CD4-positive, alpha-beta T cell treated with Interferon gamma for 1 hour (primary cell): Measurements from ENCODE around the gene PTPRN.
"Not testable (repeated sequence)": the region's sequence is repeated elsewhere in the genome, so short reads cannot be mapped to it uniquely, and the experiment has no call there.

Experiments used
- DNase-seq: peaks from one replicate; pipeline ENCODE4 v3.0.0-alpha.2; 2020

The PTPRN gene

DNA sequence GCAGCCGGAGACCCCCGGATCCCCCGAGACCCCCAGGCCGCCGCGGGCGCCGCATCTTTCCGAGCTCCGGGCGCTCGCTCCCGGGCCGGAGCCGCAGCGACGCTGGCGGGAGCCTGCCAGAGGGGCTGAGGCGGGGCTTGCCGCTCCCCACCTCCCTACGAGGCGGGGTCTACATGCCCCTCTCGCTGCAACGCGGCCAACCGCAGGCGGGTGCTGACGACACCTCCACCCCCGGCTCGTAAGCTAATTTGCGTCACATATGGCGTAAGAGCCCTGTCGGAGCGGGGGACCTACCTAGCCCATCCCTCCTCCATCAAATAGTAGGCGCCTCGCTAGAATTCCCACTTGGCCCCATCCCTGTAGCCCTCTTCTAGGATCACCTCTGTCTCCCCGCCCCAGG is at the start of gene PTPRN:
PTPRN (minus strand) TSS at position 124 of the 400 bp plus-strand sequence; CDS start at position 55, 69 bp downstream.
- no peak for DNase-seq

DNA sequence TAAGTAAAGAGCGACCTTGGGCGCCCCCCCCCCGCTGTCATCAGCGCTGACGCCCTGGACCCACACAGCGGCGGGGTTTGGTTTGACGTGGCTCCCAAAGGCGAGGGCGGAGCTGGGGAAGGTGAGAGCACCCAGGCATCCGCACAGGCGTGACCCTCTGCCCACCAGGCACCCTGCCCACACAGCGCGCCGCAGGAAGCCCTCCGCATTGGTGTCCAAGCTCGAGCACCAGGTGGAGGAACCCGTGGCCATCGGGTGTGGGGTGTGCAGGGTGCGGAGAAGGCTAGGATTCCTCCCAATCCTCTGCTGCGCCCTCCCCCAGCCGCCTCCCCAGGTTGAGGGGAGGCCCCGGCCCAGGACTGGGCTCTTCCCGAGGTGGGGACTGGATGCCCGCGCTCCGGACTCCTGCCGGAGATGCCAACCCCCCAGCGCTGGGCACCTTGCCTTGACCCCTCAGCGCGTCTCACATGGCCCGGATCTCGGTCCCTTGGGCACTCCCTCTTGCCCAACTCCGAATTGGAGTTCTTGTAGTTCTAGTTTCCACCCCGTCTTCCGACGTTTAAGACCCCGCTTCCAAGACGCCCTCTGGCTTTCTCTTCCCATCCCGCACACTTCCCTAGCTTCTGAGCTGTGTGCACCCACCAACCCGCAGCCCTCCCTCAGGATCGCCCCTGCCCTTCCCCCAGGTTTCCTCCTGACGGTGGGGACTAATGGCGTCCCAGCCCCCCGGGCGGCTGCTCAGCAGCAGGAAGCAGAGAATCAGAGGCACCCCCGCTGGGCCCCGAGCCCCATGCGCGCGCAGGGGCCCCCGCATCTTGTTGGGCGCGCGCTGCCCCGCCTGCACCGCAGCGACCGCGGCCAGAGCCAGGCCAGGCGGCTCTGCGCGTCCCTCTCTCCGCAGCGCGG is 49.2 kb upstream of the PTPRN start:
- no peak for DNase-seq

DNA sequence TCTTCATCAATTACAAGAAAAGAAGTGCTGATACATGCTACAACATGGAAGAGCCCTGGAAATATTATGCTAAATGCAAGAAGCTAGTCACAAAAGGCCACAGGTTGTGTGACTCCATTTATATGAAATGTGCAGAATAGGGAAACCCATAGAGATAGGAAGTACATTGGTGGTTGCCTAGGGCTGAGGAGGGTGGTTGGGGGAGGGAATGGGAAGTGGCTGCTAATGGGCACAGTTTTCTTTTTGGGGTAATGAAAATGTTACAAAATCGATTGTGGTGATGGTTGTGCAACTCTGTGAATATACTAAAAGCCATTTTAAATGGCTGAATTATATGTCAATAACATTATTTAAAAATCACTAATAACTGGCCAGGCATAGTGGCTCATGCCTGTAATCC is 47.6 kb upstream of the PTPRN start:
- DNase-seq, result peak; percentile 29

DNA sequence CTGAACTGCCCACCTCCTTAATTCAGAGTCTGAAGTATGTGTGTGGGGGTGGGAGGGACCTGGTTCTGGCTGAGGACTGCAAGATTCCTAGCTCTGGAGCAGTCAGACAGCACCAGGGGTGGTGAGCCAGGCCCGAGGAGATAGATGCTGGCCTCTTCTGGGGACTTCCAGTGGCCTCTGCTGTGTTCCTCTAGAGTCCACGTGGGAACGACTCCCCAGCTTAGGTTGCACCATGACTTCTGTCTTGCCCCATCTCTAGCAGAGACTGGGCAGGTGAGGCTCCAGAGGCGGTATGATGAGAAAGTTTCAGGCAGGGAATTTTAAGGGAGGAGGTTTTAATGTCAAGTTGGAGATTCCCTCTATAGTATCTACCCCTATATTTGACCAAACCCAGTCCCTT is 45.4 kb upstream of the PTPRN start:
- DNase-seq, result no peak

DNA sequence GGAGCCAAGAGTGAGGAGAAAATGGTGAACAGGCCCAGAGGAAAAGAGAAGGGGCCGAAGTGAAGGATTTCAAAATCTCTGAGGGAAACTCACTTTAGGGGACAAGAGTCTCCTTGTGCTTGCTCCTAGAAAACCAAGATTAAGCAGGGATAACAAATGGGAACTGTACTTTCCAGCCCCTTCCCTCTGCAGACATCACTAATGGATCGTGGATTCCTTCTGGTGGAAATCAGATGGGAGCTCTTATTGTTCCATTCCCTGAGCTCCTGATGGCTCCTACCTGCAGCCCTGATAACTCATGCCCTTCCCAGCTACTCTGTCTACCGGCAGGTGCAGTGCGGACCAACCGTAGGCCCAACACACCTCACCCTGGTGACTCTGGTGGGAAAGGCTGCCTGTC is 43.9 kb upstream of the PTPRN start:
- DNase-seq, result no peak

DNA sequence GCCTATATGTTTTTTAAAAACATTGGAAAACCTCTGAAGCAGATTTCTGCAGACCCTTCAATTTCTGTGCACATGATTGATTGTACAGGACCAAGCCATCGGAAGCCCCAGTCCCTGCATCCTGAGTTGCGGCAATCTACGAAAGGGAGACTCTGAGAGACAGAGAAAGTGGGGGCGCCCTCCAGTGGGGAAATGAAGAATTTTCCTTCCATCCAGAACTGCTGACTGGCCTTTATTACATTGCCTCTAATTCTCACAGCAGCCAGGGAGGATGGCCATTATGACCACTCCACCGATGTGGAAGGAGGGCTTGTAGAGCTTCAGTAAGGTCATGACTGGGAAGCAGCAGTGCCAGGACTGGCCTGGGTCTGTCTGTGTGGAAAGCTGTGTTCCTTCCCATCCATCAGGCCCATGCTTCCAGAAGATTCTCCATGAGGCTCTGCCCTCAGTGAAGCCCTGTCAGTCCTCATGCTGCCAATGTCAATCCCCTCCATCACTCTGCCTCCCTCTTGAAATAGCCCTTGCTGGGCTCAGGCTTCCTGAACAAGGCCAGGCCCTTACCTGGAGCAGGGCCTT is 43.3 kb upstream of the PTPRN start:
- DNase-seq, result peak; percentile 50

DNA sequence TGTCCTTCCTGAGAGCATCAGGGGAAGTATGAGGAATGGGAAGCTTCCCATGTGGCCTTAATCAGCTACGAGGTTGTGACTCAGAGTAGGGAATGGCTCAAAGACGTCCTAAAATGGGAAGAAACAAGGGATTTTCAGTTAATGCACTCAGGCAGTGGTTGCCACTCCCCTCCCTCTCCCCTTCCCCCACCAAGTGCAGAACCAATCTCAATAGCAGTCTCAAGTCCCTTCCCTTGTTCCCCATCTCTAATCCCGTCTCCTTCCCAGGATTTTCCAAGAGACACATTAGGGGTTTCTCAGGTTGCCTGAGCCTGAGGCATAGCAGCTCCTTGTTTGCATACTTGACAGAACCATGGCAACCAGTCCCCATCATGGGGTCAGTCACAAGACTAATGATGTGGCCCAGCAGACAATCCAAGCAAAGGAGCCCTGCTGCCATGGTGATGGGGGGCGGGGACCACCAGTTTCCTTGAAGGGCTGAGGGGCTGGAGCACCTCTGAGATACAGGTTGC is 41.6 kb upstream of the PTPRN start:
- DNase-seq, result no peak

DNA sequence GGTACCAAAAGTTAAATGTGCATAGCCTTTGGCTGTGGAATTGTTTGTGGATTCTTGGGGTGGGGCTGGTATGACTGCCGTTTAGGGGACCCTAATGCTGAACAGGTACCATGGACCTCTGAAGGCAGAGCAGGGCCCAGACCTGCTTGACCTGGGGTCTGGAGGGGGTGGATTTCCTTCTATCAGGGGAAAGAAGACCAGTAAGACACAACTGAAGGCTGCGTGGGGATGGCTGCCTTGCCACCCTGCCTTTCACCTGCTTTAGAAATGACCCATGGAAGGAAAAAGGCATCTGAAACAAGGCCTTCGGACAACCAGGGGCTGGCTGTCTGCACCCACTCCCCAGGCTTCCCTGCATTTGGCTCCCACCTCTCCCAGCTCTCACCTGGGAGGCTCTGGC is 41.0 kb upstream of the PTPRN start:
- DNase-seq, result no peak

DNA sequence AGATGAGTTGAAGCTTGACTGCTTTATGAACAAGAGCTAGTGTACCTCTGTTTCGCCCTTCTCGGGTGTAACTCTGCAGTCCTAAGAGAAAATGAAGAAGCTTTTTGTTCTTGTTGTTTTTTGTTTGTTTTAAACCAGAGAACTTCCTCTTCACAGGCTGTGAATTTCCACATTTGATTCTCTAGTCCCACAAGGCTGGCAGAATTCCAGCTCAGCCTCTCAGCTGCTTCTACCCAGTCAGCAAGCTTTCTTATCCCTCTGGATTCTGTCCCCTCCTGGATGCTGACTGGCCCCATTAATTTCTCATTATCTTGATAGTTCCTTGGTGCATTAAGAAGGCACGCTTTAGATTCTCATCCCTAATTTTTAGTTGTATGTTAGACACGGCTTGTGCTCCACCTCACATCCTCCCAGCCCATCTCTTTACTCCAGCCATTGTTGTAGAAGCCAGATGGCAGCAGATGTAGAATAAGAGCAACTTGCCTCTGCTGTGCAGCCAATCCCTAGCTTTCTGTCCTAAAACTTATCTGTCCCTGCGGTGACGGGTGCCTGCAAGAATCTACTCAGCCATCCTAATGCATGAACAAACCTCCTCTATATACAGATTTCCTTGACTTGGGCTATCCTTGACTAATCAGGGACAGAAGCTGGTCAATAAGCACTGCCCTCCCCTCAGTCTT is 35.7 kb upstream of the PTPRN start:
- DNase-seq, result no peak

DNA sequence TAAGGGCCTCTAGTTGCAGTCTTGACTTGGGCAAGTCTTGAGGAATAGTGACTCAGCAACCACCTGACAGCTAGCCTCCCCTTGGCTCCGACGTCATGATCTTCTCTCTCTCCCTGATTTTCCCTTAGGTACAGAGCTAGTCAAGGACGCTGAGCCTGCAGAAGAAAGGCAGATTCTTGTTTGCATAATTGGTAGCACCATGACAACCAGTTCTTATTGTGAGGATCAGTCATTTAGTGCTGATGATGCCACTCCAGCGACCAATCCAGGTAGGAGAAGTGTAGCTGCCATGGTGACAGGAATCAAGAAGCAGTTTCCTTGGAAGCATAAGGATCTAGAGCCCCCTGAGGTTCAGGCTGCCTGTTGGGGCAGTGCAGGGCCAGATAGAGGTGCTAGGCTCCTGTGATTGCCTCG is 26.2 kb upstream of the PTPRN start:
- no peak for DNase-seq

DNA sequence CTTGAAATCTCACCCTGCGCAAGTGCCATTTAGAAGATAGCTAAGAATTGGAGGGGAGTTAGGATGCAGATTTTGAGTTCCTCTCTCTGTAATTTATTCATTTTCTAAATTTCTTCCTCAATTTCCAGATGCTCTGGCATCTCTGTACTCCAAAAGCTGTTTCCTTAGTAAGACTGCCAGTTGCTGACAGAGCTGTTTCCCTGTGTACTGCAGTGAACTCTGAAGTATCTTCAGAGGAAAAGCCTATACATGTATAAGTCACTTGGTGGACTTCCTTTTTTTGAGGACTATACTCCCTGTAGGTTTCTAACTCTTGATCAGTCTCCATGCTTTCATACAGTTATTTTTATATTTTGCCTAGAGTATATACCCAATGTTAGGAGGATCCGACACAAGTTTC is 24.9 kb upstream of the PTPRN start:
- DNase-seq, result no peak

DNA sequence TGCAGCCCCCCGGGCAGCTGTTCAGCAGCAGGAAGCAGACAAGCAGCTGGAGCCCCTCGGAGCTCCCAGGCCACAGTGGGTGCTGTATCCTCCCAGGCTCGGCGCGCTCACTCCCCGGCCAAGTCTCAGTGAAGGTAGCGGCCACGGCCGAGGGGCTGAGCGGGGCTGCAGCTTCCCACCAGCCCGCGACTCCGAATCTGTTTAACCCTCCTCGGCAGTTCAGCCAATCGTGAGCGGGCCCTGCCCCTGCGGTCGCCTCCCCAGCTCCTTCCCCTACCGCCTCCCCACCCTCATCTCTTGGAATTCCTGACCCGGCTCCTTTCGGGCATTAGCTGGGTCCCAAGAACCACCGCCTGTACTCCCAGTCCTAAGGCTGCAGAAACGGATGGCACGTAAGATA is 23.3 kb upstream of the PTPRN start, which contains the start of gene RESP18:
RESP18 (minus strand) TSS at position 203 of the 400 bp plus-strand sequence.
- no peak for DNase-seq

DNA sequence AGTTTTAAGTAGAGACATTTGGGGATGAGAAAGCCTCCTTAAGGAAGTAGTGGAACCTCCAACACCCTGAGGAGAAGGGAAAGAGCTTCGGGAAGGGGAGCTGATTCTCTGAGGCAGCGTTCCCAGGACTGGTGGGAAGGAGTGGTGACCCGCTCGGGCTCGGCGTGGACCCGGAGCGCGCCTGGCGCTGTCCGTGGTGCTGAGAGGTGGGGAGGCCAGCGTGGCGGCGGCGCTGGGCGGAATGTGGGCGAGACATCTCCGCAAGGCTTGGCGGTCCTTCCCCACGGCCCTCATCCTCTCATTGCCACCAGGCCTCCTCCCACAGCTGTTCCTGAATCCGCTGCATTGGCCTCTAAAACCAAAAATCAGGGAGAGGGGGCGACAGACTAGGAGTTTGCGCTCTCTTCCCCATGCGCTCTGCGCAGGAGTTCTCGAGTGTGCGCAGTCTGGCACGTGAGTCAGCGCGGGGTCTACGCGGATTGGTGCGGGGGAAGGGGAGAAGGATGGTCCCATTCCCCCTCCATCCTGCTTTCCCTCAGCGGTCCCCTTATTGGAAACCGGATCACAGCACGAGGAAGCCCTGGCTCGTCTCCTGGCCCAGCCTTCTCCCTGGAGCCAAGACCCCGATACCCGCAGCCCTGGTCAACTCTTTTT is 22.5 kb upstream of the PTPRN start:
- DNase-seq, result no peak

DNA sequence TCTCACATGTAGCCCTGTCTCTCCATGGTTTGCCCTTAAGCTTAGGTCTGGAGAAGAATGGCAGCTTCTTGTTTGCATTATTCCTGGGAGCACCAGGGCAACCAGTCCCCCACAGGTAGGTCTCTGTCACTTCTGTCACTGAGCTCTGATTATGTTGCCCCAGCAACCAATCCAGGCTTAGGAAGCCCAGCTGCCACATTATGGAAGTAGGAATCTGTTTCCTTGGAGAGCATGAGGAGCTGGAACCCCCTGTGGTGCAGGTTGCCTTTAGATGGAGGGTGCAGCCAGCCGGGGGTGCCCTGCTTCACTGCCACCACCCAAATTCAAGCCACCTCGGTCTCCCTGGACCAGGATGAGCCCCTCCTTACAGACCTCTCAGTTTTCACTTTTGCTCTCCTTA is 18.5 kb upstream of the PTPRN start:
- no peak for DNase-seq

DNA sequence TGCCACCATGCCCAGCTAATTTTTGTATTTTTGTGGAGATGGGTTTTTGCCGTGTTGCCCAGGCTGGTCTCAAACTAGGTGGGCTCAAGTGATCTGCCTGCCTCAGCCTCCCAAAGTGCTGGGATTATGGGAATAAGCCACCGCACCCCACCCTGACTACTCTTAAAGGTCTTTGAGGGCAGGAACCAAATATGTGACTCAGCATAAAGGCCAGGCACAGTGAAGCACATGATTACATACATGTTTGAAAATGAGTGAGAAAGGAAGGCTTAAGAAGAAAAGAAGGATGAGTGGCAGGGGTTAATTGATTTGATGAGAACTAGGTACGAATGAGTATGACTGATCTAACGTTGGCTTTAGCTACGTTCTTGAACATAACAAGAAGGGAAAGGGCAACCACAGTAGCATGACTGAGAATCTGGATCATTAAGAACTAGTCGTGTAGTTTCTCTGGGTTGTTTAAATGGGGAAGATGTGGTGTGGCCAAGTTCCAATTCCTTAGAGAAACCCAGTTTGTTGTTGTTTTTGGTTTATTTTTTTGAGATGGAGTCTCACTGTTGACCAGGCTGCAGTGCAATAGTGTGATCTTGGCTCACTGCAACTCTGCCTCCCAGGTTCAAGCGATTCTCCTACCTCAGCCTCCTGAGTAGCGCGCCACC is 16.6 kb upstream of the PTPRN start:
- no peak for DNase-seq

DNA sequence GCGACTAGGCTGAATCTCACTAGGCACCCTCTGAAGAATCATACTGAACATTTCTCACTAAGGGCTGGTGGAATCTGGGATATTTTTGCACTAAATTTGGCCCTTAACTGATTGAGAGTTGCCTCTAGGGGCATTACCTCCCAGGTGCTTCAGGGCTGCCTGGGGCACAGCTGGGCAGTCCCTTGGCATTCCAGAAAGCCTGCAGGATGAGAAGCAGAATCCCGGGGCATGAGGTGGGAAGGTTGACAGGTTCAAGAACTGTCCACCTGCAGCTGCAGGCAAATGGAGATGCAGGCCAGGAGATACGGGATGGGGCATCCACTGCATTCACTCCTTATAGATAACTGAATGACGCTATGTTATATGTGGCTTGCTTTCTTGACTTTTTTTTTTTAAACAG is 15.9 kb upstream of the PTPRN start:
- DNase-seq, result no peak

DNA sequence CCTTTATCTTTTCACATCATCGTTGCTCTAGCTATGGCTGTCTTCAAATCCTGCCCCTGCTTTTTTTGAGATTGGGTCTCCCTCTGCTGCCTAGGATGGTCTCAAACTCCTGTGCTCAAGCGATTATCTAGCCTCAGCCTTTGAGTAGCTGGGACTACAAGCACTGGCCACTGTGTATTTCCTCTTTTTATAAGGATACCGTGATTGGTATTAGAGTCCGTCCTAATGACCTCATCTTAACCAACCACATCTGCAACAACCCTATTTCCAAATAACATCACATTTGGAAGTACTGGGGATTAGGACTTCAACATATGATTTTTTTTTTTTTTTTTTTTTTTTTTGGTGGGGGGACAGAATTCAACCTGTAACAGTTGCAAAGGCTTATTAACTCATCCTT is 14.2 kb upstream of the PTPRN start:
- no peak for DNase-seq

DNA sequence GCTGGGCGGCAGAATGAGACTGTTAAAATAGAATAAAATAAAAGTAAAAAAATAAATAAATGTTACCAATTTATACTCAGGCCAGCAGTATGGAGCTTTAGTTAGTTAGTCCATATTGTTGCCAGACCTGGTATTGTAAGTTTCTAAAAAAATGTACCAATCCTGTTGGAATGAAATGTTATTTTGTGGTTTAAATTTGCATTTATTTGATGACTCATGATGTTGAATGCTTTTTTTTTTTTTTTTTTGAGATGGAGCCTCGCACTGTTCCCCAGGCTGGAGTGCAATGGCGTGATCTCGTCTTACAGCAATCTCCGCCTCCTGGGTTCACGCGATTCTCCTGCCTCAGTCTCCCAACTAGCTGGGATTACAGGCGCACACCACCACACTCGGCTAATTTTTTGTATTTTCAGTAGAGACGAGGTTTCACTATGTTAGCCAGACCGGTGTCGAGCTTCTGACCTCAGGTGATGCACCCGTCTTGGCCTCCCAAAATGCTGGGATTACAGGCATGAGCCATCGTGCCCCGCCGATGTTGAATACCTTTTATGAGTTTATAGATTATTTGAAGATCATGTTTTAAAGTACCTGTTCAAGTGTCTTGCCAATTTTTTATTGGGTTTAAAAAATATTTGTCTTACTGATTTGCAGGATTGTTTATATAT is 5.7 kb upstream of the PTPRN start:
- no peak for DNase-seq

DNA sequence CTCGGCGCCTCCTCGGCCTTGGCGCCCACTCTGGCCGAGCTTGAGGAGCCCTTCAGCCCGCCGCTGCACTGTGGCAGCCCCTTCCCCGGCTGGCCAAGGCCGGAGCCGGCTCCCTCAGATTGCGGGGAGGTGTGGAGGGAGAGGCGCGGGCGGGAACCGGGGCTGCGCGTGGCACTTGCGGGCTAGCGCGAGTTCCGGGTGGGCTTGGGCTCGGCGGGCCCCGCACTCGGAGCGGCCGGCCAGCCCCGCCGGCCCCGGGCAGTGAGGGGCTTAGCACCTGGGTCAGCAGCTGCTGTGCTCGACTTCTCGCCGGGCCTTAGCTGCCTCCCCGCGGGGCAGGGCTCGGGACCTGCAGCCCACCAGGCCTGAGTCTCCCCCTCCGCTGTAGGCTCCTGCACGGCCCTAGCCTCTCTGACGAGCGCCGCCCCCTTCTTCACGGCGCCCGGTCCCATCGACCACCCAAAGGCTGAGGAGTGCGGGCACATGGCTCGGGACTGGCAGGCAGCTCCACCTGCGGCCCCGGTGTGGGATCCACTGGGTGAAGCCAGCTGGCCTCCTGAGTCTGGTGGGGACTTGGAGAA is 3.6 kb upstream of the PTPRN start:
- not testable (repeated sequence) for DNase-seq

DNA sequence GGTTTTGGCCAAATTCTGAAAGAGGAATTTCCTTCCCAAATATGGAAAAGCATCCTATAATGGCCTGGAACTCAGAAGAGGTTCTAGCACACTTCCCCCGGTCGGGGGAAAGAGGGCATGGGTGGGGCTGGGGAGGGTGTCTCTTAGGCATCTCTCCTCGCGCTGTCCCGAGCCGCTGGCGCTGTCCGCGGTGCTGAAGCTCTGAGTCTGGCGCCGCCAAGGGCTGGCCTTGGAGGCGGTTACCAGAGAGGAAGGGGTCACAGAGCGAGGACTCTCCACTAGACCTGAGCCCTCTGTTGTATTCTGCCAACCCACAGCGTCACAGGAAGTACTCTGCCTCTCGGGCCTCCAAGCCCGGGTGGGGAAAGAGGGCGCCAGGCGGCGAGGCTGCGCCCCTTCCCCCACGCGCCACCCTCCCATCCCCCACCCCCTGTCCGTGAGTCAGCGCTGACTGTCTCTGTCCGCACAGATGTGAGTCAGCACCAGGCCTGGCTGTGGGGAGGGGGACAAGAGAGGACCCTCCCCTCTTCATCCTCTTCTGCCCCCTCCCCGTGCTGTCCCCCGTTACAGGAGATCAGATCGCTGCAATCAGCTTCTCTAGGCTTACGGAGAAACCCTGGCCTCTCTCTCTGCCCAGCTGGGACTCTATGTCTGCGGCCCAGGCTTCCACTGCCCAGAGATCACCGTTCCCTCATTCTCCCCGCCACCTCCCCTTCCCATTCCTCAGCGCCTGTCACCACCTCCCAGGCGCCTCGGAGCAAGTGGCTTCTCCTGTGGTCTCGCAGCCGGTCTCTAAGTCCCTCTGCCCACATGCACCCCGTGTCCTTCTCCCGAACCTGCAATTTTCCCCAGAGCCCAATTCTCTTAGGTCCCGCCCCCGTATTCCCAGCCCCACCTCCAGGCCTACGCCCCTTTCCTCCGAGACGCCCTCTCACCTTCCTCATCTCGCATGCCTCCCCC is 779 bp downstream of the PTPRN start:
- DNase-seq, result peak; percentile 39
